ENCODE results near the gene PINK1.

- TF ChIP-seq CTCF (IDR thresholded peaks at IDR 0.05): no peak
- no peak for TF ChIP-seq POLR2A (IDR thresholded peaks at IDR 0.05)
- no peak for TF ChIP-seq POLR2AphosphoS5 (IDR thresholded peaks at IDR 0.05)
Measured at GRCh38 chr1:20612221-20612746, 21.0 kb upstream of the PINK1 start.
